Neural cell (in vitro differentiated cells): ENCODE measurements around the gene DGKB. TPM values are rescaled to one million over a fixed set of nuclear protein-coding genes. Genes with fewer than 3 reads are reported as not detected.

Experiments used
- H2AFZ ChIP-seq: fragments of 200-600, 300-800 bp; sonication (generic), shearing (Covaris generic); 2 replicates; pipeline ENCODE4 v1.6.0; 2014; ENCODE audit warnings: low read depth, mild to moderate bottlenecking, antibody characterized with exemption, low read length, moderate library complexity
- H3F3A ChIP-seq: fragments of 200-600 bp; shearing (Covaris generic); 2 replicates; pipeline ENCODE4 v1.6.1; 2016; ENCODE audit warnings: mild to moderate bottlenecking, moderate library complexity, mixed read lengths, antibody characterized with exemption, low read length; ENCODE audit not compliant: insufficient read depth, poor library complexity, severe bottlenecking
- H3K27ac ChIP-seq: fragments of 200-600, 300-800 bp; sonication (generic), shearing (Covaris generic); 2 replicates; pipeline ENCODE4 v1.5.1; 2014; ENCODE audit warnings: mild to moderate bottlenecking, low read length, moderate library complexity
- H3K27me3 ChIP-seq: fragments of 300-800, 200-600 bp; sonication (generic), shearing (Covaris generic); 2 replicates; pipeline ENCODE4 v1.6.0; 2014; ENCODE audit warnings: mild to moderate bottlenecking, low read depth, low read length, moderate library complexity; ENCODE audit not compliant: insufficient read depth
- H3K36me3 ChIP-seq: fragments of 300-800, 200-600 bp; sonication (generic), shearing (Covaris generic); 2 replicates; pipeline ENCODE4 v1.5.1; 2014; ENCODE audit warnings: mild to moderate bottlenecking, antibody characterized with exemption, low read length, moderate library complexity; ENCODE audit not compliant: insufficient read depth
- H3K4me2 ChIP-seq: fragments of 300-800, 200-600 bp; sonication (generic), shearing (Covaris generic); 2 replicates; pipeline ENCODE4 v1.6.0; 2014; ENCODE audit warnings: mild to moderate bottlenecking, low read length
- H3K4me3 ChIP-seq: fragments of 300-800, 200-600 bp; sonication (generic), shearing (Covaris generic); 2 replicates; pipeline ENCODE4 v1.5.1; 2014; ENCODE audit warnings: mild to moderate bottlenecking, low read length, moderate library complexity
- H3K79me2 ChIP-seq: fragments of 200-600 bp; shearing (Covaris generic); replicated peaks from 2 replicates; pipeline ENCODE4 v1.6.0; 2014; ENCODE audit warnings: mild to moderate bottlenecking, low read length, moderate library complexity; ENCODE audit not compliant: insufficient read depth
- H3K9ac ChIP-seq: fragments of 300-800, 200-600 bp; sonication (generic), shearing (Covaris generic); 2 replicates; pipeline ENCODE4 v1.6.1; 2016; ENCODE audit warnings: mild to moderate bottlenecking, low read length, mixed read lengths
- H3K9me2 ChIP-seq: fragments of 200-600 bp; shearing (Covaris generic); 2 replicates; pipeline ENCODE4 v1.6.1; 2016; ENCODE audit warnings: mild to moderate bottlenecking, low read length, mixed read lengths; ENCODE audit not compliant: insufficient read depth
- H3K9me3 ChIP-seq: fragments of 200-600, 300-800 bp; sonication (generic), shearing (Covaris generic); 2 replicates; pipeline ENCODE4 v1.6.1; 2016; ENCODE audit warnings: mild to moderate bottlenecking, mixed run types, low read length, moderate library complexity, mixed read lengths
- H4K20me1 ChIP-seq: fragments of 200-600 bp; shearing (Covaris generic); 2 replicates; pipeline ENCODE4 v1.6.1; 2016; ENCODE audit warnings: mild to moderate bottlenecking, mixed run types; ENCODE audit not compliant: insufficient read depth
- CTCF ChIP-seq: fragments of 450-650 bp; IDR thresholded peaks from 2 replicates; pipeline ENCODE4 v1.5.1; 2014; ENCODE audit warnings: antibody characterized with exemption, mild to moderate bottlenecking, moderate library complexity; ENCODE audit not compliant: poor library complexity, severe bottlenecking
- EP300 ChIP-seq: fragments of 450-650 bp; conservative IDR thresholded peaks from 2 replicates; pipeline ENCODE4 v1.6.1; 2014; ENCODE audit warnings: antibody characterized with exemption, mild to moderate bottlenecking, moderate library complexity; ENCODE audit not compliant: poor library complexity, severe bottlenecking
- EZH2 ChIP-seq: fragments of 200-600, 300-800 bp; shearing (Covaris generic), sonication (generic); IDR thresholded peaks from 2 replicates; pipeline ENCODE4 v1.6.1; 2014; ENCODE audit warnings: antibody characterized with exemption, low read length, borderline replicate concordance, mild to moderate bottlenecking; ENCODE audit not compliant: insufficient read depth, poor library complexity, severe bottlenecking
- MXI1 ChIP-seq: fragments of 450-650 bp; conservative IDR thresholded peaks from 2 replicates; pipeline ENCODE4 v1.6.1; 2014; ENCODE audit warnings: antibody characterized with exemption, mild to moderate bottlenecking; ENCODE audit not compliant: poor library complexity, severe bottlenecking
- POLR2AphosphoS5 ChIP-seq: IDR thresholded peaks from 2 replicates; pipeline ENCODE4 v1.6.1; 2012
- RAD21 ChIP-seq: fragments of 450-650 bp; conservative IDR thresholded peaks from 2 replicates; pipeline ENCODE4 v1.6.1; 2014; ENCODE audit warnings: antibody characterized with exemption, mild to moderate bottlenecking, moderate library complexity
- REST ChIP-seq: IDR thresholded peaks from 2 replicates; pipeline ENCODE4 v1.6.1; 2012; ENCODE audit warnings: borderline replicate concordance
- SMC3 ChIP-seq: fragments of 450-650 bp; conservative IDR thresholded peaks from 2 replicates; pipeline ENCODE4 v1.6.1; 2014; ENCODE audit warnings: antibody characterized with exemption, mild to moderate bottlenecking, moderate library complexity; ENCODE audit not compliant: poor library complexity
- TAF1 ChIP-seq: IDR thresholded peaks from 2 replicates; pipeline ENCODE4 v1.6.1; 2012; ENCODE audit warnings: low read depth
- polyA plus RNA-seq: library from polyadenylated mRNA; depleted of rRNA; stranded (reverse); fragments of >200 nt; gene quantifications from 2 replicates; pipeline ENCODE4 v1.2.3, GENCODE V29; 2014

DGKB gene
- polyA plus RNA-seq, 1 donor from 2014 or later = 0.20 TPM

- H3F3A ChIP-seq = no peaks in the 10 kb centered on the region
- no peak overlapping the region for H3K4me2 ChIP-seq
- no peaks in the 10 kb centered on the region for H3K9me2 ChIP-seq
- H2AFZ ChIP-seq = no peak overlapping the region
- no peak for TF ChIP-seq MXI1
- TF ChIP-seq EZH2 = no peak
- no peak for TF ChIP-seq REST
- no peak for TF ChIP-seq EP300
- TF ChIP-seq RAD21 = no peak
- no peak for TF ChIP-seq SMC3
- no peak overlapping the region for H3K9ac ChIP-seq
- H3K79me2 ChIP-seq = no peaks in the 10 kb centered on the region
- no peaks in the 10 kb centered on the region for H3K9me3 ChIP-seq
- H3K36me3 ChIP-seq = no peaks in the 10 kb centered on the region
- no peak overlapping the region for H3K27ac ChIP-seq
- H3K27me3 ChIP-seq = no peaks in the 10 kb centered on the region
- no peaks in the 10 kb centered on the region for H4K20me1 ChIP-seq
- no peak overlapping the region for H3K4me3 ChIP-seq
Measured at GRCh38 chr7:14376711-14377110, 525.8 kb downstream of the DGKB start.

GRCh38 chr7:14375998-14376397 is 526.6 kb downstream of the DGKB start:
- H3K36me3 ChIP-seq = no peaks in the 10 kb centered on the region
- H3K79me2 ChIP-seq = no peaks in the 10 kb centered on the region
- H3K27me3 ChIP-seq = no peaks in the 10 kb centered on the region
- no peaks in the 10 kb centered on the region for H3F3A ChIP-seq
- TF ChIP-seq EZH2 = no peak
- no peak for TF ChIP-seq SMC3
- TF ChIP-seq MXI1 = no peak
- no peak for TF ChIP-seq EP300
- no peak for TF ChIP-seq POLR2AphosphoS5
- TF ChIP-seq RAD21 = no peak
- no peak for TF ChIP-seq TAF1
- no peak for TF ChIP-seq REST
- TF ChIP-seq CTCF = no peak
- H3K4me2 ChIP-seq = no peak overlapping the region
- no peaks in the 10 kb centered on the region for H3K9me2 ChIP-seq
- no peak overlapping the region for H3K4me3 ChIP-seq
- no peaks in the 10 kb centered on the region for H4K20me1 ChIP-seq
- H2AFZ ChIP-seq = no peak overlapping the region
- no peak overlapping the region for H3K9ac ChIP-seq
- H3K9me3 ChIP-seq = no peaks in the 10 kb centered on the region
- H3K27ac ChIP-seq = no peak overlapping the region
